CD14-positive monocyte (primary cell): ENCODE data around the gene ALG10B. TPM values are rescaled to one million over a fixed set of nuclear protein-coding genes. Genes with fewer than 3 reads are reported as not detected.

ENCODE experiments used
- DNase-seq, 3 donors: peaks; one replicate each; pipeline ENCODE4 v3.0.0-alpha.2; 2011 to 2022
- H2AFZ ChIP-seq: 2 replicates; pipeline ENCODE4 v1.6.0; 2012; ENCODE audit warnings: mild to moderate bottlenecking, low read depth, low read length, inconsistent platforms; ENCODE audit not compliant: insufficient read depth, poor library complexity, severe bottlenecking
- H3K27ac ChIP-seq, 2 donors: 1 replicate in 1 of 2; 2 replicates in 1 of 2; pipeline ENCODE4 v1.5.1; 2012 to 2013; ENCODE audit warnings: low read length in 2 of 2, control low read depth in 1 of 2, inconsistent platforms in 1 of 2, low read depth in 1 of 2, mild to moderate bottlenecking in 1 of 2
- H3K27me3 ChIP-seq, 2 donors: one replicate each; pipeline versions ENCODE4 v1.6.0 to v1.6.1; 2011 to 2013; ENCODE audit warnings: low read length in 2 of 2; ENCODE audit not compliant: control insufficient read depth in 2 of 2, insufficient read depth in 2 of 2
- H3K36me3 ChIP-seq, 2 donors: replicated peaks in 1 of 2; 1 replicate in 1 of 2; 2 replicates in 1 of 2; pipeline versions ENCODE4 v1.5.1 to v1.6.1; 2012 to 2013; ENCODE audit warnings: low read length in 2 of 2, control low read depth in 1 of 2, inconsistent platforms in 1 of 2, mild to moderate bottlenecking in 1 of 2; ENCODE audit not compliant: insufficient read depth in 2 of 2, control insufficient read depth in 1 of 2
- H3K4me1 ChIP-seq, 2 donors: 1 replicate in 1 of 2; 2 replicates in 1 of 2; pipeline versions ENCODE4 v1.5.1 to v1.6.1; 2012 to 2013; ENCODE audit warnings: low read length in 2 of 2, control low read depth in 1 of 2, inconsistent platforms in 1 of 2, mild to moderate bottlenecking in 1 of 2, moderate library complexity in 1 of 2; ENCODE audit not compliant: insufficient read depth in 2 of 2, control insufficient read depth in 1 of 2
- H3K4me2 ChIP-seq: replicated peaks from 2 replicates; pipeline ENCODE3; 2012; ENCODE audit warnings: low read length, moderate library complexity, mild to moderate bottlenecking; ENCODE audit not compliant: poor library complexity, severe bottlenecking; ENCODE audit errors: extremely low read depth
- H3K4me3 ChIP-seq, 3 experiments: fragments of 200-600 bp in 1 of 3; sonication (generic) in 1 of 3; replicated peaks in 1 of 3; 1 replicate in 2 of 3; 2 replicates in 1 of 3; pipeline ENCODE4 v1.5.1; 2011 to 2013; ENCODE audit warnings: low read length in 3 of 3, mild to moderate bottlenecking in 3 of 3, control low read depth in 2 of 3, low read depth in 2 of 3, inconsistent platforms in 1 of 3, moderate library complexity in 1 of 3
- H3K79me2 ChIP-seq: 2 replicates; pipeline ENCODE4 v1.6.0; 2012; ENCODE audit warnings: mild to moderate bottlenecking, control low read depth, inconsistent platforms, low read length, moderate library complexity; ENCODE audit not compliant: insufficient read depth
- H3K9ac ChIP-seq: 2 replicates; pipeline ENCODE4 v1.6.0; 2017; ENCODE audit warnings: low read length, mild to moderate bottlenecking; ENCODE audit not compliant: insufficient read depth, poor library complexity, severe bottlenecking
- H3K9me3 ChIP-seq, 2 donors: replicated peaks in 1 of 2; 1 replicate in 1 of 2; 2 replicates in 1 of 2; pipeline versions ENCODE4 v1.5.1 to v1.6.1; 2012 to 2013; ENCODE audit warnings: low read length in 2 of 2, control low read depth in 1 of 2; ENCODE audit not compliant: control insufficient read depth in 1 of 2, insufficient read depth in 1 of 2
- H4K20me1 ChIP-seq: 2 replicates; pipeline ENCODE4 v1.6.0; 2012; ENCODE audit warnings: mild to moderate bottlenecking, low read length, control low read depth, moderate library complexity; ENCODE audit not compliant: insufficient read depth
- H3K27ac Mint-ChIP-seq, 7 donors: one replicate each; pipeline ENCODE4 v1.8.0; 2020; ENCODE audit warnings: mild to moderate bottlenecking in 7 of 7, mixed read lengths in 7 of 7, moderate library complexity in 6 of 7, inconsistent platforms in 2 of 7
- H3K27me3 Mint-ChIP-seq, 3 donors: one replicate each; pipeline ENCODE4 v1.8.0; 2021 to 2022; ENCODE audit warnings: low read depth in 3 of 3, mild to moderate bottlenecking in 3 of 3, mixed read lengths in 3 of 3, moderate library complexity in 3 of 3, inconsistent platforms in 1 of 3
- H3K36me3 Mint-ChIP-seq, 2 donors: one replicate each; pipeline ENCODE4 v1.8.0; 2020; ENCODE audit warnings: mixed read lengths in 2 of 2, inconsistent platforms in 1 of 2, mild to moderate bottlenecking in 1 of 2
- H3K4me1 Mint-ChIP-seq: one replicate; pipeline ENCODE4 v1.8.0; 2020; ENCODE audit warnings: mild to moderate bottlenecking, mixed read lengths
- H3K4me3 Mint-ChIP-seq, 2 donors: one replicate each; pipeline ENCODE4 v1.8.0; 2020; ENCODE audit warnings: mild to moderate bottlenecking in 2 of 2, mixed read lengths in 2 of 2, moderate library complexity in 1 of 2
- H3K9me3 Mint-ChIP-seq, 7 donors: one replicate each; pipeline ENCODE4 v1.8.0; 2020 to 2022; ENCODE audit warnings: mixed read lengths in 7 of 7, mild to moderate bottlenecking in 6 of 7, moderate library complexity in 6 of 7, inconsistent platforms in 2 of 7
- WGBS: methylation state at CpG from one replicate; pipeline ENCODE4 v1.1.5; 2013; ENCODE audit warnings: missing lambda C conversion rate; ENCODE audit not compliant: insufficient coverage; 5-methylcytosine and 5-hydroxymethylcytosine counted together
- intact Hi-C, 2 donors: fragments of 100-400 bp; cut with micrococcal nuclease; formaldehyde crosslinking; loops; one replicate each; pipeline versions ENCODE4 v1.15.0 to v1.15.1; 2023
- polyA minus RNA-seq: library from RNA; depleted of rRNA, polyadenylated mRNA; stranded (reverse); fragments of >200 nt; gene quantifications from 2 replicates; pipeline ENCODE4 v1.2.3, GENCODE V29; 2012
- polyA plus RNA-seq, 3 donors: library from polyadenylated mRNA; depleted of rRNA in 1 of 3; unstranded in 2 of 3; stranded (reverse) in 1 of 3; fragments of 300-500 nt in 2 of 3; fragments of >200 nt in 1 of 3; fragmentation: Illumina TruSeq in 2 of 3; gene quantifications; 1 replicate in 2 of 3; 2 replicates in 1 of 3; pipeline ENCODE4 v1.2.3, GENCODE V29; 2012 to 2021
- total RNA-seq, 12 experiments: library from RNA in 1 of 12; stranded (reverse) in 1 of 12; fragments of 120-200 nt in 1 of 12; gene quantifications; one replicate each; pipeline ENCODE4 v1.2.4 and lab custom pipeline; 2013 to 2026; ENCODE audit warnings: mixed read lengths in 6 of 12, inconsistent platforms in 1 of 12
- TF ChIP-seq, protein P1 (sequence below): fragments of 200-600 bp; IDR thresholded peaks from one replicate; pipeline ENCODE4 v1.8.0; 2022; ENCODE audit warnings: antibody characterized with exemption, mild to moderate bottlenecking

The ALG10B gene, protein sequence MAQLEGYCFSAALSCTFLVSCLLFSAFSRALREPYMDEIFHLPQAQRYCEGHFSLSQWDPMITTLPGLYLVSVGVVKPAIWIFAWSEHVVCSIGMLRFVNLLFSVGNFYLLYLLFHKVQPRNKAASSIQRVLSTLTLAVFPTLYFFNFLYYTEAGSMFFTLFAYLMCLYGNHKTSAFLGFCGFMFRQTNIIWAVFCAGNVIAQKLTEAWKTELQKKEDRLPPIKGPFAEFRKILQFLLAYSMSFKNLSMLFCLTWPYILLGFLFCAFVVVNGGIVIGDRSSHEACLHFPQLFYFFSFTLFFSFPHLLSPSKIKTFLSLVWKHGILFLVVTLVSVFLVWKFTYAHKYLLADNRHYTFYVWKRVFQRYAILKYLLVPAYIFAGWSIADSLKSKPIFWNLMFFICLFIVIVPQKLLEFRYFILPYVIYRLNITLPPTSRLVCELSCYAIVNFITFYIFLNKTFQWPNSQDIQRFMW
- 1.3 TPM for total RNA-seq (2013)
- polyA plus RNA-seq = 1 to 10 TPM; 1.2 to 2.2 (median 1.6) TPM
- 0.69 and 1.4 TPM in 2 replicates for polyA minus RNA-seq
- total RNA-seq (lab: John Stamatoyannopoulos, UW) = 0.93 to 11.9 (median 7.9) reads per million in 11 experiments

DNA sequence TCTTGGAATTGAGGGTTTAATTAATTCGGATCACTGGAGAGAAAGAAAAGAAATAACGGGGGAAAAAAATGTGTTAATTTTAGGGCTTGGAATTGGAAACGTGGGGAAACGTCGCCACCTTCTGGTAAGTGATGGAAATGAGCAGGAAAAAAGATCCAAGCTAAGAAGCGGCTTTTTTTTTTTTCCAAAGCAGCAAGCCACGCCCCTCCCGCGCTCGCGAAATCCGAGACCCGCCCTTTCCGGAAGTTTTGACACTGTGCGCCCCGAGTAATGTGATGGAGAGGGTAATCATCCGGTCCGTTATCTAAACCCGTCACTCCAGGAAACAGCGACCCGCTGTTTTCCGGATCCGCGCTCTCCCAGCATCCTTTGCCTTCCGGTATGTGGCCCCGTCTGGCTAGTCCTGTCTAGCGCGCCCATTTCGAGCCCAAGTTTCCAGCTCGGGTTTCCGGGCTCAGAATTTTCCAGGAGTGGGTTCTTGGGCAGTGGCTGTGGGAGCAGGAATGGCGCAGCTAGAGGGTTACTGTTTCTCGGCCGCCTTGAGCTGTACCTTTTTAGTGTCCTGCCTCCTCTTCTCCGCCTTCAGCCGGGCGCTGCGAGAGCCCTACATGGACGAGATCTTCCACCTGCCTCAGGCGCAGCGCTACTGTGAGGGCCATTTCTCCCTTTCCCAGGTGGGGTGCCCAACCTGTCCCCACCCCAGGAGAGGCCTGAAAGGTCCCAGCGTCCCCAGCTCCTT lies at the start of gene ALG10B:
TSS of gene ALG10B (plus strand) at position 384 of the 739 bp plus-strand sequence. CDS start at position 504, 120 bp downstream.
- Mint-ChIP-seq H3K27me3 (peaks cover 0 to 3% (median 2%) of the 10 kb centered on the region in 3 donors), H3K27ac (peak within 1 kb of the TSS; percentile 90 to 96 (median 95)), H3K4me1 (peaks cover 11% of the 10 kb centered on the region), H3K36me3 (peaks cover 4 to 8% of the 10 kb centered on the region in 2 donors), H3K4me3 (peak within 1 kb of the TSS; percentile 94 to 97), H3K9me3 (peaks cover 0 to 4% (median 0%) of the 10 kb centered on the region in 7 donors)
- Histone ChIP-seq H3K9me3 (no peaks in the 10 kb centered on the region), H3K27me3 (peaks cover 4% of the 10 kb centered on the region in 2 donors), H3K79me2 (no peaks in the 10 kb centered on the region), H2AFZ (peak within 1 kb of the TSS; percentile 100), H3K36me3 (peaks cover 0 to 8% of the 10 kb centered on the region in 2 donors), H3K4me2 (peak within 1 kb of the TSS; percentile 73), H3K27ac (peak within 1 kb of the TSS; percentile 82 to 91), H3K4me3 (peak within 1 kb of the TSS; percentile 51 to 86 (median 59)), H4K20me1 (no peaks in the 10 kb centered on the region), H3K4me1 (peaks cover 6% of the 10 kb centered on the region in 2 donors), H3K9ac (peak within 1 kb of the TSS; percentile 85)
- WGBS = under 1% methylated on average over 41 of the region's 42 CpGs
- peak; percentile 93 to 95 (median 95) for DNase-seq
- TF ChIP-seq, protein P1, sequence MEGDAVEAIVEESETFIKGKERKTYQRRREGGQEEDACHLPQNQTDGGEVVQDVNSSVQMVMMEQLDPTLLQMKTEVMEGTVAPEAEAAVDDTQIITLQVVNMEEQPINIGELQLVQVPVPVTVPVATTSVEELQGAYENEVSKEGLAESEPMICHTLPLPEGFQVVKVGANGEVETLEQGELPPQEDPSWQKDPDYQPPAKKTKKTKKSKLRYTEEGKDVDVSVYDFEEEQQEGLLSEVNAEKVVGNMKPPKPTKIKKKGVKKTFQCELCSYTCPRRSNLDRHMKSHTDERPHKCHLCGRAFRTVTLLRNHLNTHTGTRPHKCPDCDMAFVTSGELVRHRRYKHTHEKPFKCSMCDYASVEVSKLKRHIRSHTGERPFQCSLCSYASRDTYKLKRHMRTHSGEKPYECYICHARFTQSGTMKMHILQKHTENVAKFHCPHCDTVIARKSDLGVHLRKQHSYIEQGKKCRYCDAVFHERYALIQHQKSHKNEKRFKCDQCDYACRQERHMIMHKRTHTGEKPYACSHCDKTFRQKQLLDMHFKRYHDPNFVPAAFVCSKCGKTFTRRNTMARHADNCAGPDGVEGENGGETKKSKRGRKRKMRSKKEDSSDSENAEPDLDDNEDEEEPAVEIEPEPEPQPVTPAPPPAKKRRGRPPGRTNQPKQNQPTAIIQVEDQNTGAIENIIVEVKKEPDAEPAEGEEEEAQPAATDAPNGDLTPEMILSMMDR = peak; percentile 65
- intact Hi-C loops = loop anchor here in 1 of 2 donors (5.0 kb wide), 2 partner anchors 179 to 591 kb away; partner anchors contain the start of gene CPNE8

DNA sequence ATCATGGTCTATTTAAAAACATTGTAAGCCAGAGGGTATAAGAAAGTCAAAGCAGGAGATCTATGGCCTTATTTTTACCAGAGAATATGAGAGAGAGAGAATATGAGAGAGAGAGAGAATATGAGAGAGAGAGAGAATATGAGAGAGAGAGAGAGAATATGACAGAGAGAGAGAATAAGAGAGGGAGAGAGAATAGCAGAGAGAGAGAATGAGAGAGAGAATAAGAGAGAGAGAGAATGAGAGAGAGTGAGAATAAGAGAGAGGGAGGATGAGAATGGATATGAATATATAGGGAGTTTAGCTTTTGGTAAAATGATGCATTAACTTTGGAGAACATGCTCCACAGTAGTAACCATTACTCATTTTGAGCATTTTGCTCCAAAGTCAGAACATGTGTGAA lies 48.0 kb upstream of the ALG10B start:
- Histone ChIP-seq H3K36me3 (no peaks in the 10 kb centered on the region), H4K20me1 (no peaks in the 10 kb centered on the region), H3K79me2 (no peaks in the 10 kb centered on the region), H3K9me3 (peaks cover 0 to 6% of the 10 kb centered on the region in 2 donors), H2AFZ (no peak overlapping the region), H3K4me3 (no peak overlapping the region), H3K27ac (no peak overlapping the region), H3K27me3 (no peaks in the 10 kb centered on the region), H3K9ac (no peak overlapping the region), H3K4me2 (no peak overlapping the region), H3K4me1 (no peaks in the 10 kb centered on the region)
- H3K4me3 Mint-ChIP-seq = no peak overlapping the region
- H3K27ac Mint-ChIP-seq = no peak overlapping the region
- H3K9me3 Mint-ChIP-seq = peaks cover under 1 to 13% (median 4%) of the 10 kb centered on the region in 7 donors
- intact Hi-C loops = no loop called here
- TF ChIP-seq, protein P1 = no peak
- H3K4me1 Mint-ChIP-seq = no peaks in the 10 kb centered on the region
- no peak for DNase-seq
- no peaks in the 10 kb centered on the region for H3K36me3 Mint-ChIP-seq
- H3K27me3 Mint-ChIP-seq = peaks cover 0 to 3% (median 1%) of the 10 kb centered on the region in 3 donors
